Fibroblast of skin of right biceps (primary cell): ENCODE measurements around the gene GDNF.
"Not testable (repeated sequence)": the region's sequence is repeated elsewhere in the genome, so short reads cannot be mapped to it uniquely, and the experiment has no call there.

ENCODE experiments used
- DNase-seq: peaks from one replicate; pipeline ENCODE4 v3.0.0-alpha.2; 2013

The GDNF gene

DNA sequence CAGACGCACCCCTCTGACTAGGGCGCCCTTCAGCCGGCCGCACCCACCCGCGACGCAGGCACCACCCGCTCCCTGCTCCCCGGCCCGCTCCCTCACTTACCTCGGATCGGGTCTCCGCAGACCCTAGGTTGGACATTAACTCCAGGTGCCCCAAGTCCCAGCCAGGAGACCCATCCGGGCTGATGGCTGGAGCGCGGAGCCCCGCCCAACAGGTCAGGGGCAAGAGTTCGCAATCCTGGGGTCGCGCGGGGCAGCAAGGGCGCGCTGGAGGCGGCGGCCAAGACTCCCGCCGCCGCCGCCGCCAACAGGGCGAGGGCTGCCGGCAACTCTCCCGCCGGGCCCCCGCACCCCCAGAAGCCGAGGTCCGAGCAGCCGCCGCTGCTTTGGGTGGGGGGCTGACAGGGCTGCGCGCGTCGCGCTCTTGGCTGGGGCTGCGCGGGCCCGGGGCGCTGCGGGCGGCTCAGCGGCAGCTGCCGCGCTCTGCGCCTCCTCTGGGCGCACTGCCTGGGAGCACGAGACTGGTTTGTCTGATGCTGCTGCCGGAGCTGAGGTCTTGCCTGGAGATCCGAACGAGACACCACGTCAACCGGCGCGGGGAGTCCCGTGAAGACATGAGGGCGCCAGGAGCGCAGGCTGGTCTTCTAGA is at the start of gene GDNF:
TSS of gene GDNF (minus strand) at position 635 of the 646 bp plus-strand sequence. CDS start 5,245 bp downstream, outside the sequence.
- DNase-seq, result peak; percentile 76

GRCh38 chr5:37888476-37888875 is 48.6 kb upstream of the GDNF start:
- DNase-seq, result peak; percentile 42

DNA sequence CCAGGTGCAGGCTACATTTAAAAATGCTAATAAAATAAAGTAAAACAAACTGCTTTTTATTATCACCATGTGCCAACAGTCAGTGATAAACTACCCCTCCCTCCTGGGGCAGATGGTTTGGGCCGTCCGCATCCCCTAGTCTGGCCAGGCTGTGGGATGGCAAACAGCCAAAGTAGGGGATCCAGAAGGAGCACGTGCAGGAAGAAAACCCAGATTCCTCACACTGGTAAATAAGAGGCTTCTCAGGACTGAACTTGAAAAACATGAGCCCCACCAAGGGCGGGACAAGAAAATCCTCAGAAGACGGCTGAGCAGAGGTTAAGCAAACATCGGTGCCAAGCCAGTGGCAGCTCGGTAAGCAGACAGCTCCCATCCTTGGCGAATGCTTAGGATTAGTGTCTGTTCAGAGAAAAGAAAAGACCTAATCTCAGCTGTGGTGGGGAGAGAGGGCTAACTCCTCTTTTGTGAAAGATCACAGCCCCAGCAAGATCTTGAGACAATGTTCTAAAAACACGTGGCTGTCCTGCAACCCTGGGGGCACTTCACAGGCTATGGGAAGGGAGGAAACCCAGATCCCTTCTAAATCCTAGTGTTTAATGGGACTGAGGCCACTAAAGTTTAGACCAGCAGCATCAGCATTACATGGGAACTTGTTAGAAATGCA is 46.5 kb upstream of the GDNF start:
- no peak for DNase-seq

DNA sequence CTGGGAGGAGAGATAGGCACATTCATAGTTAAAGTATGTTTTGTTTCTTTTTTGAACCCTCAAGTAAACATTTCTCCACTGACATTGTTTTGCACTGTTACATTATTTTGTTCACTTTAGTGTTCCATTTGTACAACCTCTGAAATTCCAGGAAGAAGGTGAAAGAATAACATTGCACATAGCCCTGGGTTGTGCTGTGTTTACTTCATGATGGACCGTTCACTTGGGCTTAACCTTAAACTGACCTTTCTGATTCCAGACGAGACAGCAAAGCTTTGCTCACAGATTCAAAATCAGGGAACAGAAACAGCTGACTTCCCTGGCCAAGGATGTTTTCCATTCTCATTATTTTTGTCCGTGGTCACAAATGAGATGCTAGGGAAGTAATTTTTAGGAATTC is 42.8 kb upstream of the GDNF start:
- DNase-seq, result no peak

DNA sequence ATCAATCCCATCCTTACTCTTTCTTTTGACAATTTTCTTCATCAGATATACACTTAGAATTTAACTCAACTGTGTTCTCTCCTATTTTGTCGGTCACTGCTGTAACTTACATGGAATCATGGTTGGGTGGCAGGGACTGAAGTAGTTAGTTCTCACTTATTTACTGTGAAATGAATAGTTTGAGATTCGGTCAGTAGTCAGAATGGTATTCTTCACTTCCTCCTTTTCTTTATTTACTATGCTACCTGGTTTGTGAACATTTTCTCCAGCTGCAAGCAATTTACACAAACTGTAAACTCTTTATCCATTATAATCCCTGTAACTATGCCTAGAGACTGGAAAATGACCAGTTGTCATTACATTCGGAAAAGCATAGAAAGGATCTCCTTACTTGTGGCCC is 41.5 kb upstream of the GDNF start:
- no peak for DNase-seq

DNA sequence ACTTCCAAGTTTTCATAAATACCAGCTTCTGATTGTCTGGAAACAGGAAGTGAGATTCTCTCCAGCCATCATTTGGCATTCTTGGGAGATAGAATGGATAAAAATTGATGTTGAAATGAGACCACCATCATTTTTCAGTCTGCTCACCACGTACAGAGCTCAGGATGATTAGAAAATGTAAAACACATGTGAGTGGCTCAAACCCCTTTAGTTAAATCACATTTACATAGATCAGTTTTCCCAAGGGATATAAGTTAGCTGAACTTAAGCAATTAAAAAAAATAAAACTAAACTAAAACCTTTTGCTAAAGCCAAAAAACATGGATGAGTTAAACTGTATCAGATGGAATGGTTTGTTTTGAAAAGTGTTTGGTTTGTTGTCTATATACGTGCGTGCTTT is 37.1 kb upstream of the GDNF start:
- peak; percentile 76 for DNase-seq

DNA sequence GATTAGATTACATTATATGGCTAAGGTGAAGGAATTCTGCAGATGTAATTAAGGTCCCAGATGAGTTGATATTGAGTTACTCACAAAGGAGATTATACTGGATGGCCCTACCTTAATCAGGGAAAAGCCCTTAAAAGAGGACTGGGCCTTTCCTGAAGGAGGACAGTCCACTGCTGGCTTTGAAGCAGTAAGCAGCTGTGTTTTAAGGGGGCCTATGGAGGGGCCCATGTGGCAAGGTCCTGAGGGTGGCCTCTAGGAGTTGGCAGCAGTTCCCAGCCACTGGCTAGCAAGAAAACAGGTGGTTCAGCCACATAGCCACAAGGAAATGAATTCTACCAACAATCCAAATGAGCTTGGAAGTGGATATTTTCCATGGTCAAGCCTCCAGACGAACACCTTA is 36.4 kb upstream of the GDNF start:
- DNase-seq, result no peak

GRCh38 chr5:37875051-37875787 is 35.4 kb upstream of the GDNF start:
- peak; percentile 85 for DNase-seq

GRCh38 chr5:37873988-37874387 is 34.1 kb upstream of the GDNF start:
- DNase-seq, result no peak

DNA sequence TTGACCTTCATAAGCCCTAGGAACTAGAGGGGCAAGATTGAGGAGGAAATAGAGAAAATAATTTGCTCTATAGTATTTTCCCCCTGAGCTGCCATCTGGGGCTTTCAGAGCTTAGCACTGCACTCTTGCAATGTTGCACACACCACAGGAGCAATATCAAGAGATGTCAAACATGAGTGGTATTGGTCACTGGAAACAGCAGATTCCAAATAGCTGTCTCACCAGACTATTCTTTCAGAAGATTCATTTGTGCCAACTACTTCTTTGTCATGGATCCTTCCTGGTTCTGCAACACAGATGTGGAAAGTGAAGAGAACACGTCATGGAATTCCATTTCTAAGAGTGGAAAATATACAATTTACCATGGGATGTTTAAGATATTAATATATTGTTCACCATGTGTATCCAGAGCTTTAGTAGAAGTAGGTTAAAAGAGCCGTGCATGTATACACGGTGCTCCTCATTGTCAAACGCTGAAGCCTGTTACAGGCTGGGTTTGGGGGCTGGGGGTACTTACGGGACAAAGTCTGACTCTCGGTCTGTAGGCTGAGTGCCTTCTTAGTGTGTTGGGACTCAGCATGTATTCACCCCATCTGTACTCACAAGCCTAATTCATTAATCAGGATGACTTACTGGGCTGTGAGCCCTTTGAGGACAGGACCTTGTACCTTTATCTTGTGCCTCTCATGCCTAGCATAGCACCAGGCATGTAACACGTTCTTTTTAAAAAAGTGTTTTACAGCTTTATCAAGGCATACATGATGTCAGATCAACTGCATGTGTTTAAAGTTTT is 31.4 kb upstream of the GDNF start:
- DNase-seq, result peak; percentile 93

DNA sequence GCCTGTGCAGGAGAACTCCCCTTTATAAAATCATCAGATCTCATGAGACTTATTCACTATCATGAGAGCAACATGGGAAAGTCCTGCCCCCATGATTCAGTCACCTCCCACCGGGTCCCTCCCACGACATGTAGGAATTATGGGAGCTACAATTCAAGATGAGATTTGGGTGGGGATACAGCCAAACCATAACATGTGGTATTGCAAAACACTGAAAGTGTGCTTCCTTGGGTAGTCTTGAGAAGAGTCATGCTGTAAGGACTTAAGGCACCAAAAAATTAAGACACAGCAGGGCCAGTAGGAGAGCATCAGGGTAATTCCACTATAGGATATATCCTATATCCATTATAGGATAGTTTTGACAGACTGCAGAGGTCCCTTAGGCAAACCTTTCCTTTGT is 29.4 kb upstream of the GDNF start:
- DNase-seq, result peak; percentile 38

DNA sequence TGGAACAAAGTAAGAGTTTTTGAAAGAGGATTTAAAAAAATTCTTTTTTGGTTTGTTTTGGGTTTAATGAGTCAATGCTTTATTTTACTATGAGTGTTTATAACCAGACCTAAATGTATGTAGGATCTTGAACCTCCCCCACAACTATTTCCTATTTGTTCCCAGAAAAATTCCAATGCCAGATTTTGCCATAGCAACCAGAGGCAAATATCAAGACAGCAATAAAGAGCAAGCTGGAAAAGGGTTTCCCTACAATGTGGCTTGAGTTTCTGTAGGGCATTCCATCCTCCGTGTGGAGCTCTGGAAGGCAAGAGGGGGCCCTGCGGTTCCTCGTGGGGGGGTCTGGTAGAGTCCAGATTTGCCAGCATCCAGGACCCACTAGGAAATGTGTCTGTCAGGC is 27.8 kb upstream of the GDNF start:
- peak; percentile 83 for DNase-seq

DNA sequence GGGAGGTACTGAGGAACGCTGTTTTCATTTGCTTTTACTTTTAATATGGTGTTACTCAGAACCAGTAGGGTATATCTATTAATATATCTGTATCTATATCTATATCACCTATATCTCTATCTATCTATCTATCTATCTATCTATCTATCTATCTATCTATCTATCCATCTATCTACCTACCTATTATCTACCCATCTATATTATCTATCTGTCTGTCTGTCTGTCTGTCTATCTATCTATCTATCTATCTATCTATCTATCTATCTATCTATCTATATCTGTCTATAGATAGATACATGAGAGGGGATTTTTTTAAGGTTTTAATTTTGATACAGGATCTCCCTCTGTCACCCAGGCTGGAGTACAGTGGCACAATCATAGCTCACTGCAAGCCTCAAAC is 23.1 kb upstream of the GDNF start:
- not testable (repeated sequence) for DNase-seq

GRCh38 chr5:37860206-37860605 is 20.4 kb upstream of the GDNF start:
- no peak for DNase-seq

GRCh38 chr5:37859805-37860204 is 20.0 kb upstream of the GDNF start:
- DNase-seq, result no peak

- DNase-seq, result no peak
These were observed 18.4 kb upstream of the GDNF start for GRCh38 chr5:37858250-37858649.

DNA sequence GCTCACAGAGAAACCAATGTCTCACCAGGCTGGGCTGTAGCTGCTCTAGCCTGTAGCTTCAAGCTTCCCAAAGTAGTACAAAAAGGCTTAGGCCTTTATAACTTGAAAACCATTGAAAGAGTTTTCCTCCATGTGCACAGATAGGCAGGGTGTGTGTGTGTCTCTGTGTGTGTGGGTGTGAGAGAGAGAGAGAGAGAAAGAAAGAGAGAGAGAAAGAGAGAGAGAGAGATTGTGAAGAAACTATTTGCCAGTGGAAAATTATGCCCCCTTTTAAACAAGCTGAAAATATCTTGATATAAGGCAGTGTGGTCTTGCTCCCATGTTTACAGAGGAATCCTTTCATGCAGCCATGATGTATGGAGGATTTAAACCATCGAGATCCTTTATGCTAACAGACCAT is 17.9 kb upstream of the GDNF start:
- DNase-seq, result no peak

DNA sequence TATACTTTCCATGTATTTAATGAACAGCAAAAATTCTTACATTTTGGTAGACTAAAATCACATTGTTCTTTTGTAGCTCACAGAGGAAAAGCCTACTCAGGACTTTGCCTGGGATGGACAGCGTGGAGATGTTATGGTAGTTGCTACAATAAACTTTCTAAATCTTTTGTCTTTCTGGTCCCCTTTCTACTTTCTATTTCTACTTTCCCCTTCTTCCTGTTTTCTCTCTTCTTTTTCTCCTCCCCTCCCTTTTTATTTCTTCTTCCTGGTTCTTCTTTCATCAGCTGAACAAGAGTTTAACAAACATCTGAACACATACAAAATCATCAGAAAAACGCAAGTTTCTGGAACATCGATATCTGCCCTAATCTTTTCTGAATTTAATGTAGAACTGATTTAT is 15.6 kb upstream of the GDNF start:
- DNase-seq, result no peak

DNA sequence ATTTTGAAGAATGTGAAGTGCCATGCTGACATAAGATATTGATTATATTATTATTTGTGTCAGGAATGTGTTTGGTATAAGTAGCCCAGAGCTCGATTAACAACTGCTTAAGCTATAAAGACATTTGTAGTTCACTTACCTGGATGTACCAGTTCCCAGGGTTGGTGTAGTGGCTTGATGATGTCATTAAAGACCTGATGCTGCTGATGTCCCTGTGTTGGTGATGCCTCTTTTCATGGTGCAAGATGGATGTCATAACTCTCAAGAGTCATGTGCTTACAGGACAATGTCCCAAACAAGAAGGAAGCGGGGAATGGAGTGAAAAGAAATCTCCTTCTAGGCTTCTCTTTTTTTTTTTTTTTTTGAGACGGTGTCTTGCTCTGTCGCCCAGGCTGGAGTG is 11.5 kb upstream of the GDNF start:
- no peak for DNase-seq

DNA sequence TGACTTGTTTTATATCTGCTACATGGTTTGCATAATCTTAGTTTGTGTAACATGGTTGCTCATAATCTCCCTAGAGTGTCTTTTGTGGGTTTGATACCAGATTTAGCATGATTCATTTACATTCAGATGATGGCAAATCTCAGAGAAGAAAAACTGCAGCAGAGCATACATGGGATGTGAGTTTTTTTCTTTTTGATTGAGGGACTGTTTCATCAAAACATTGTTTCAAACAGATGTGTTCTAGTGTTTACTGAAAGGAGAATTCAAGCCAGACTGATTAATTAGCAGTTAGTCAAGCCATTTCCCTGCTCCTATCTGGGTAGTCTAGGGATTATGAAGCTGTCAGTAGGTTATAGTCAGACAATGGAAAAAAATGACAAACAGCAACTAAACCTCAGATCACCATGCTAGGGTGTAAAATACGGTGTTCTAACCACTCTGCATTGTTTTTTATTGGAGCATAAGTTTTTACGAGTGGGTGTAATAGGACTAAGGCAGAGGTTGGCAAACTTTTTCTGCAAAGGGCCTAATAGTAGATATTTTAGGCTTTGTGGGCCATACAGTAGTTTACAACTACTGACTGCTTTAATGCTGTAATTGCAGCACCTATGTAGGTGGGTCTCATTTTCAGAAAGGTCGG is 10.5 kb upstream of the GDNF start:
- peak; percentile 81 for DNase-seq

GRCh38 chr5:37849641-37850040 is 9.8 kb upstream of the GDNF start:
- no peak for DNase-seq

- peak; percentile 52 for DNase-seq
These were observed 8.2 kb upstream of the GDNF start for GRCh38 chr5:37847978-37848425.
